Mucosa of descending colon (tissue), 3 donors: Measurements from ENCODE around the gene UGT2B11. TPM values are rescaled to one million over a fixed set of nuclear protein-coding genes. Genes with fewer than 3 reads are reported as not detected.
"Not testable (repeated sequence)": the region's sequence is repeated elsewhere in the genome, so short reads cannot be mapped to it uniquely, and the experiment has no call there.

Experiments
- ATAC-seq: fragments of 200-7000 bp; cut with Tn5 transposase; one replicate; pipeline ENCODE4 v1.9.1; 2020; ENCODE audit warnings: mild to moderate bottlenecking, moderate library complexity
- DNase-seq, 3 donors: peaks; one replicate each; pipeline ENCODE4 v3.0.0-alpha.2; 2020
- H3K36me3 ChIP-seq: fragments of 200-600 bp; one replicate; pipeline ENCODE4 v1.8.0; 2021; ENCODE audit warnings: low read depth, mild to moderate bottlenecking
- H3K4me1 ChIP-seq: fragments of 200-600 bp; one replicate; pipeline ENCODE4 v1.8.0; 2021; ENCODE audit warnings: low read depth, mild to moderate bottlenecking
- H3K4me3 ChIP-seq: fragments of 200-600 bp; one replicate; pipeline ENCODE4 v1.8.0; 2021; ENCODE audit warnings: mild to moderate bottlenecking
- H3K9me3 ChIP-seq: fragments of 200-600 bp; one replicate; pipeline ENCODE4 v1.8.0; 2021; ENCODE audit warnings: mild to moderate bottlenecking
- CTCF ChIP-seq: fragments of 200-600 bp; IDR thresholded peaks from one replicate; pipeline ENCODE4 v1.8.0; 2022; ENCODE audit warnings: antibody characterized with exemption, mild to moderate bottlenecking
- intact Hi-C, 2 donors: fragments of 100-400 bp; cut with DNase I in 1 of 2; cut with micrococcal nuclease in 1 of 2; formaldehyde crosslinking; loops; one replicate each; pipeline versions ENCODE4 v1.11.0 to v1.11.1; 2022; cut with DNase I, micrococcal nuclease
- long read RNA-seq, 2 donors: library from polyadenylated mRNA; unstranded; transcript quantifications; one replicate each; pipeline ENCODE4 v2.0.0, GENCODE V29; 2019 to 2021
- total RNA-seq, 3 donors: library from RNA; stranded (reverse); fragmentation: NEBNext Ultra II Directional in 2 of 3; extraction: Animal tissue kit (Norgen Biotek cat#: 25700) in 2 of 3; gene quantifications; one replicate each; pipeline versions ENCODE4 v1.2.1 to v1.2.4, GENCODE V29; 2021 to 2023
- donor health status: DM: no; HTN: no; CAD: no; lungs with moderate emphysema.
- donor health status: DM: no; HTN: no; CAD: no.
- donor health status: DM: no; HTN: yes; CAD: no.

UGT2B11 gene
- under 1 TPM in 2 of 3 donors, not detected in 1; 0.13 to 0.26 TPM for total RNA-seq
- long read RNA-seq, donor 1: 0 reads
- long read RNA-seq, donor 2, partial matches to known transcripts: 0 of 1 reads
- long read RNA-seq, donor 2, other reads (novel, unspliced or antisense): 1 of 1 reads

GRCh38 chr4:69214716-69215115, at the start of gene UGT2B11:
Gene UGT2B11, minus strand, starts transcription at chr4:69214748. Its CDS starts 26 bp downstream, at chr4:69214722.
- Histone ChIP-seq H3K9me3 (no peaks in the 10 kb centered on the region), H3K4me1 (no peaks in the 10 kb centered on the region), H3K36me3 (no peaks in the 10 kb centered on the region), H3K4me3 (no peak within 1 kb of the TSS)
- DNase-seq (no peak), ATAC-seq (no peak)
- TF ChIP-seq CTCF: no peak
- intact Hi-C loops: no loop called here

GRCh38 chr4:69253147-69253772, 38.7 kb upstream of the UGT2B11 start:
- ATAC-seq, H3K36me3 ChIP-seq, H3K9me3 ChIP-seq, H3K4me1 ChIP-seq, intact Hi-C loops, DNase-seq, H3K4me3 ChIP-seq: not testable (repeated sequence)

- ATAC-seq, H3K4me3 ChIP-seq, intact Hi-C loops, DNase-seq, H3K36me3 ChIP-seq, H3K4me1 ChIP-seq, H3K9me3 ChIP-seq: not testable (repeated sequence)
These were observed 36.3 kb upstream of the UGT2B11 start for GRCh38 chr4:69250884-69251283.

GRCh38 chr4:69242562-69243240, 28.2 kb upstream of the UGT2B11 start:
- DNase-seq, H3K9me3 ChIP-seq, H3K4me3 ChIP-seq, H3K36me3 ChIP-seq, ATAC-seq, intact Hi-C loops, H3K4me1 ChIP-seq: not testable (repeated sequence)

- H3K36me3 ChIP-seq, DNase-seq, intact Hi-C loops, H3K4me1 ChIP-seq, ATAC-seq, H3K9me3 ChIP-seq, H3K4me3 ChIP-seq: not testable (repeated sequence)
These were observed 27.2 kb upstream of the UGT2B11 start for GRCh38 chr4:69241746-69242145.

GRCh38 chr4:69240787-69241186, 26.2 kb upstream of the UGT2B11 start:
- intact Hi-C loops, H3K4me3 ChIP-seq, ATAC-seq, DNase-seq, H3K4me1 ChIP-seq, H3K36me3 ChIP-seq, H3K9me3 ChIP-seq: not testable (repeated sequence)

- TF ChIP-seq CTCF: no peak
- intact Hi-C loops: no loop called here
- peak in 1 of 3 donors; percentile 37 for DNase-seq
- peak; percentile 93 for ATAC-seq
- H3K4me3 ChIP-seq: no peak overlapping the region
- no peaks in the 10 kb centered on the region for H3K9me3 ChIP-seq
- H3K36me3 ChIP-seq: no peaks in the 10 kb centered on the region
- H3K4me1 ChIP-seq: peaks cover 5% of the 10 kb centered on the region
These were observed 25.1 kb upstream of the UGT2B11 start for GRCh38 chr4:69239557-69240168.

GRCh38 chr4:69239092-69239491, 24.5 kb upstream of the UGT2B11 start:
- peaks cover 5% of the 10 kb centered on the region for H3K4me1 ChIP-seq
- H3K9me3 ChIP-seq: no peaks in the 10 kb centered on the region
- H3K36me3 ChIP-seq: no peaks in the 10 kb centered on the region
- no peak for TF ChIP-seq CTCF
- ATAC-seq (peak; percentile 66), DNase-seq (no peak)
- no peak overlapping the region for H3K4me3 ChIP-seq
- intact Hi-C loops: no loop called here
